H1 (cell line): ENCODE measurements around the gene LRG1. TPM values are rescaled to one million over a fixed set of nuclear protein-coding genes. Genes with fewer than 3 reads are reported as not detected.

ENCODE experiments used
- polyA plus RNA-seq, 7 experiments: library from polyadenylated mRNA; depleted of rRNA in 3 of 7; stranded (reverse) in 5 of 7; unstranded in 2 of 7; fragments of >200 nt in 5 of 7; fragments of 200-250 nt in 2 of 7; gene quantifications; 1 replicate in 5 of 7; 2 replicates in 1 of 7; 4 replicates in 1 of 7; pipeline versions ENCODE4 v1.2.1 to v1.2.3, GENCODE V29; 2011 to 2013; ENCODE audit warnings: missing spikeins in 2 of 7, mixed read lengths in 2 of 7
- total RNA-seq: library from RNA; stranded (reverse); fragmentation: NEBNext Ultra II Directional; extraction: Animal tissue kit (Norgen Biotek cat#: 25700); gene quantifications from 2 replicates; pipeline ENCODE4 v1.2.1, GENCODE V29; 2021
- TF ChIP-seq, protein P1 (sequence below): IDR thresholded peaks from 2 replicates; pipeline ENCODE4 v1.6.1; 2012; ENCODE audit warnings: low read length, inconsistent platforms

Gene LRG1
- total and polyA plus RNA-seq, 2 of the 8 experiments (the other 6 are each of a cell fraction or from before 2014, with no cell fraction given) = 0.48 to 0.79 TPM

DNA sequence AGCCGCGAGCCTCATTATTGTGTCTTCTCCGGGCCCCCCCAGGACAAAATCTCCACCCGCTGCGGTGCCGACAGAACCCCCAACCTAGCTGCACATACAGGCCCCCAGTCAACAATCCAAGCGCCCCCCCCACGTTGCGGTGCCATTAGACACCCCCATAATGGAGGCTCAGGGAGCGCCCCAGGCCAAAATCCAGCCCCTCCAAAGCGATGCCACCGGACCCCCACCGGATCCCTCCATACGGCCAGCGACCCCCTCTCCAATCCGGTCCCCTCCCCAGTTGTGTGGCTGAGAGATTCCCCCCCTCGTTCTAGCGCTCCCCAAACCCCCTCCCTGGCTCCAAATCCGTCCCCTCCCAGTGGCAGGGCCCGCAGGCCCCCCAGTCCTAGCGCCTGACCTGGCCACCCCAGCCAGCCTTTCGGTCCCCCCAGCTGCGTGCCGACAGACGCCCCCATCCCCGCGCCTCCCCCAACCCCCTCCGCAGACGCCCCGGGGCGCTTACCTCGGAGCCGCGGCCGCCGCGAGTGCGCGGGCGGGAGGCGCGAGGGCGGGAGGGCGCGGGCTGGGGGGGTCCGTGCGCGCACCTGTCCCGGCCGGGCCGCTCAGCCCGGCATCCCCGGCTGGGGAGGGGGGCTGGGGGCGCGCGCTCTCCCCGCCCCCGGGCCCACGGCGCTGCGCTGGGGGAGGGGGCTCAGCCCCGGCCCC is 41.3 kb upstream of the LRG1 start (continued):
- TF ChIP-seq, protein P1, sequence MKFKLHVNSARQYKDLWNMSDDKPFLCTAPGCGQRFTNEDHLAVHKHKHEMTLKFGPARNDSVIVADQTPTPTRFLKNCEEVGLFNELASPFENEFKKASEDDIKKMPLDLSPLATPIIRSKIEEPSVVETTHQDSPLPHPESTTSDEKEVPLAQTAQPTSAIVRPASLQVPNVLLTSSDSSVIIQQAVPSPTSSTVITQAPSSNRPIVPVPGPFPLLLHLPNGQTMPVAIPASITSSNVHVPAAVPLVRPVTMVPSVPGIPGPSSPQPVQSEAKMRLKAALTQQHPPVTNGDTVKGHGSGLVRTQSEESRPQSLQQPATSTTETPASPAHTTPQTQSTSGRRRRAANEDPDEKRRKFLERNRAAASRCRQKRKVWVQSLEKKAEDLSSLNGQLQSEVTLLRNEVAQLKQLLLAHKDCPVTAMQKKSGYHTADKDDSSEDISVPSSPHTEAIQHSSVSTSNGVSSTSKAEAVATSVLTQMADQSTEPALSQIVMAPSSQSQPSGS = no peak
